Testis (tissue), 3 donors: ENCODE measurements around the gene UGT2B17. TPM values are rescaled to one million over a fixed set of nuclear protein-coding genes. Genes with fewer than 3 reads are reported as not detected.
"Not testable (repeated sequence)": the region's sequence is repeated elsewhere in the genome, so short reads cannot be mapped to it uniquely, and the experiment has no call there.

Experiments used
- DNase-seq: peaks from one replicate; pipeline ENCODE4 v3.0.0-alpha.2; 2019
- H3K27ac ChIP-seq, 2 donors: fragments of 200-600 bp; sonication (generic); one replicate each; pipeline ENCODE4 v1.5.1; 2019
- H3K27me3 ChIP-seq: fragments of 200-600 bp; sonication (generic); one replicate; pipeline ENCODE4 v1.5.1; 2019
- H3K36me3 ChIP-seq: fragments of 200-600 bp; sonication (generic); one replicate; pipeline ENCODE4 v1.5.1; 2017; ENCODE audit warnings: low read depth; ENCODE audit errors: missing control alignments
- H3K4me1 ChIP-seq: fragments of 200-600 bp; sonication (generic); one replicate; pipeline ENCODE4 v1.5.1; 2019
- H3K4me3 ChIP-seq, 2 donors: fragments of 200-600 bp; sonication (generic); one replicate each; pipeline ENCODE4 v1.5.1; 2017 to 2019
- H3K9me3 ChIP-seq: fragments of 200-600 bp; sonication (generic); one replicate; pipeline ENCODE4 v1.5.1; 2017
- POLR2A ChIP-seq: fragments of 450-650 bp; IDR thresholded peaks from one replicate; pipeline ENCODE4 v1.6.1; 2017; ENCODE audit warnings: antibody characterized with exemption, mild to moderate bottlenecking, moderate library complexity
- WGBS, 2 donors: methylation state at CpG; one replicate each; pipeline ENCODE4 v1.1.5; 2018; 5-methylcytosine and 5-hydroxymethylcytosine counted together
- intact Hi-C: fragments of 100-400 bp; cut with DNase I; formaldehyde crosslinking; loops from one replicate; pipeline ENCODE4 v1.15.1; 2023; ENCODE audit warnings: low total_unique reads
- polyA plus RNA-seq: library from polyadenylated mRNA; stranded (reverse); fragments of 350-450 nt; fragmentation: Illumina TruSeq; extraction: RNeasy Lipid Tissue Mini Kit (QIAGEN cat#74804); gene quantifications from one replicate; pipeline ENCODE4 v1.2.3, GENCODE V29; 2014; ENCODE audit warnings: low read depth, low replicate concordance; ENCODE audit not compliant: insufficient read depth
- total RNA-seq, 2 donors: library from RNA; depleted of rRNA; stranded (reverse); fragments of >200 nt; gene quantifications; one replicate each; pipeline ENCODE4 v1.2.3, GENCODE V29; 2016
- TF ChIP-seq, protein P1 (sequence below), 3 experiments: fragments of 450-650 bp in 2 of 3; fragments of 200-600 bp in 1 of 3; sonication (generic) in 1 of 3; IDR thresholded peaks; one replicate each; pipeline ENCODE4 v1.5.1; 2016 to 2019; ENCODE audit warnings: antibody characterized with exemption in 3 of 3, mild to moderate bottlenecking in 2 of 3, moderate library complexity in 1 of 3

Gene UGT2B17
- total and polyA plus RNA-seq, 3 donors from 2014 or later: 0.24 TPM; not detected in 2

DNA sequence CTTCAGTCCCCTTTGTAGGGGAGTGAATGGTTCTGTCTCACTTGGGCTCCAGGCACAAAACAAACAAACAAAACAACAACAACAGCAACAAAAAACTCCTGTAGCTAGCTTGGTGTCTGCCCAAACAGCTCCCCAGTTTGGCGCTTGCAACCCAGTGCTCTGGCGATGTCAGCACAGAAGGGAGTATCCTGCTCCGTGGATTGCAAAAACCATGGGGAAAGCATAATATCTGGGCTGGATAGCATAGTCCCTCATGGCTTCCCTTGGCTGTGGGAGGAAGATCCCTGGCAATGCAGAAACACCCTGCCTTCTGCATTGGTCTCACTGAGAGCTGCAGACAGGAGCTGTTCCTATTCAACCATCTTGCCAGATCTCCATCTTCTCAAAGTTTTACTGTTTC is 39.7 kb downstream of the UGT2B17 start:
- no peak for DNase-seq
- Histone ChIP-seq H3K4me3 (no peak overlapping the region), H3K27ac (no peak overlapping the region), H3K27me3 (no peaks in the 10 kb centered on the region), H3K9me3 (no peaks in the 10 kb centered on the region), H3K36me3 (no peaks in the 10 kb centered on the region), H3K4me1 (no peaks in the 10 kb centered on the region)
- WGBS, 2 donors: 73 to 77% methylated on average over 2 to 3 of the region's 3 CpGs
- intact Hi-C loops: no loop called here
- TF ChIP-seq POLR2A: no peak
- TF ChIP-seq, protein P1, sequence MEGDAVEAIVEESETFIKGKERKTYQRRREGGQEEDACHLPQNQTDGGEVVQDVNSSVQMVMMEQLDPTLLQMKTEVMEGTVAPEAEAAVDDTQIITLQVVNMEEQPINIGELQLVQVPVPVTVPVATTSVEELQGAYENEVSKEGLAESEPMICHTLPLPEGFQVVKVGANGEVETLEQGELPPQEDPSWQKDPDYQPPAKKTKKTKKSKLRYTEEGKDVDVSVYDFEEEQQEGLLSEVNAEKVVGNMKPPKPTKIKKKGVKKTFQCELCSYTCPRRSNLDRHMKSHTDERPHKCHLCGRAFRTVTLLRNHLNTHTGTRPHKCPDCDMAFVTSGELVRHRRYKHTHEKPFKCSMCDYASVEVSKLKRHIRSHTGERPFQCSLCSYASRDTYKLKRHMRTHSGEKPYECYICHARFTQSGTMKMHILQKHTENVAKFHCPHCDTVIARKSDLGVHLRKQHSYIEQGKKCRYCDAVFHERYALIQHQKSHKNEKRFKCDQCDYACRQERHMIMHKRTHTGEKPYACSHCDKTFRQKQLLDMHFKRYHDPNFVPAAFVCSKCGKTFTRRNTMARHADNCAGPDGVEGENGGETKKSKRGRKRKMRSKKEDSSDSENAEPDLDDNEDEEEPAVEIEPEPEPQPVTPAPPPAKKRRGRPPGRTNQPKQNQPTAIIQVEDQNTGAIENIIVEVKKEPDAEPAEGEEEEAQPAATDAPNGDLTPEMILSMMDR (IDR thresholded peaks at IDR 0.05): no peak

DNA sequence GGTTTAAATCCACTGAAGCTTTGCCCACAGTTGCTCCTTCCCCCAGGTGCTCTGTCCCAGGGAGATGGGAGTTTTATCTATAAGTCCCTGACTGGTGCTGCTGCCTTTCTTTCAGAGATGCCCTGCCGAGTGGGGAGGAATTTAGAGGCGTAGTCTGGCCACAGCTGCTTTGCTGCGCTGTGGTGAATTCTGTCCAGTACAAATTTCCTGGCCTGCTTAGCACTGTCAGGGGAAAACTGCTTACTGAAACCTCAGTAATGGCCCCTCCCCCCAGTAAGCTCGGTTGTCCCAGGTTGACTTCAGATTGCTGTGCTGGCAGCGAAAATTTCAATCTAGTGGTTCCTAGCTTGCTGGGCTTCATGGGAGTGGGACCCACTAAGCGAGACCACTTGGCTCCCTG is 40.1 kb downstream of the UGT2B17 start:
- intact Hi-C loops: no loop called here
- Histone ChIP-seq H3K27me3 (no peaks in the 10 kb centered on the region), H3K4me1 (no peaks in the 10 kb centered on the region), H3K27ac (no peak overlapping the region), H3K4me3 (no peak overlapping the region), H3K9me3 (no peaks in the 10 kb centered on the region), H3K36me3 (no peaks in the 10 kb centered on the region)
- WGBS, 2 donors: 63 to 74% methylated on average over 3 to 6 of the region's 6 CpGs
- TF ChIP-seq POLR2A: no peak
- TF ChIP-seq, protein P1 (IDR thresholded peaks at IDR 0.05): no peak
- DNase-seq: no peak

DNA sequence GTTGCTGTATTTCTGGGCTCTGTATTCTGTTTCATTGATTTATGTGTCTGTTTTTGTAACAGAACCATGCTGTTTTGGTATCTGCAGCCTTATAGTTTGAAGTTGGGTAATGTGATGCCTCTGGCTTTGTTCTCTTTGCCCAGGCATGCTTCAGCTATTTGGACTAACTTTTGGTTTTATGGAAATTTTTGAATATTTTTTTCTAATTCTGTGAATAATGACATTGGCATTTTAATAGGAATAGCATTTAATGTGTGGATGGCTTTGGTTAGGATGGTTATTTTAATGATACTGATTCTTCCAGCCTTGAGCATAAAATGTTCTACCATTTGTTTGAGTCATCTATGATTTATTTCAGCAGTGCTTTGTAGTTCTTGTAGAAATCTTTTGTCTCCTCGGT is 53.9 kb downstream of the UGT2B17 start:
- 36 to 48% methylated on average over 1 of the region's 1 CpG for WGBS, 2 donors
- H3K27ac ChIP-seq, intact Hi-C loops, H3K36me3 ChIP-seq, H3K4me1 ChIP-seq, DNase-seq, H3K4me3 ChIP-seq, H3K27me3 ChIP-seq, H3K9me3 ChIP-seq: not testable (repeated sequence)

- no peaks in the 10 kb centered on the region for H3K9me3 ChIP-seq
- intact Hi-C loops: no loop called here
- H3K27me3 ChIP-seq: no peaks in the 10 kb centered on the region
- TF ChIP-seq, protein P1 (IDR thresholded peaks at IDR 0.05): no peak
- TF ChIP-seq POLR2A: no peak
- H3K4me1 ChIP-seq: no peaks in the 10 kb centered on the region
- no peak overlapping the region for H3K27ac ChIP-seq
- no peak for DNase-seq
- no peaks in the 10 kb centered on the region for H3K36me3 ChIP-seq
- WGBS, 2 donors: 72 to 76% methylated on average over 2 of the region's 2 CpGs
- no peak overlapping the region for H3K4me3 ChIP-seq
Observed at GRCh38 chr4:68520985-68521384, 55.1 kb downstream of the UGT2B17 start.

- Histone ChIP-seq H3K36me3 (no peaks in the 10 kb centered on the region), H3K27ac (no peak overlapping the region), H3K4me1 (no peaks in the 10 kb centered on the region), H3K9me3 (no peaks in the 10 kb centered on the region), H3K4me3 (no peak overlapping the region), H3K27me3 (no peaks in the 10 kb centered on the region)
- TF ChIP-seq POLR2A: no peak
- TF ChIP-seq, protein P1 (IDR thresholded peaks at IDR 0.05): no peak
- no peak for DNase-seq
- WGBS, 2 donors: 58 to 92% methylated on average over 1 of the region's 1 CpG
- intact Hi-C loops: no loop called here
Observed at GRCh38 chr4:68518889-68519288, 57.2 kb downstream of the UGT2B17 start.

GRCh38 chr4:68505452-68505851 is 70.7 kb downstream of the UGT2B17 start:
- H3K36me3 ChIP-seq, H3K4me1 ChIP-seq, H3K27me3 ChIP-seq, intact Hi-C loops, H3K27ac ChIP-seq, DNase-seq, H3K9me3 ChIP-seq, H3K4me3 ChIP-seq: not testable (repeated sequence)
- WGBS, 2 donors: 92 to 95% methylated on average over 1 of the region's 1 CpG

GRCh38 chr4:68504836-68505235 is 71.3 kb downstream of the UGT2B17 start:
- H3K27ac ChIP-seq, H3K36me3 ChIP-seq, H3K9me3 ChIP-seq, H3K27me3 ChIP-seq, H3K4me3 ChIP-seq, DNase-seq, intact Hi-C loops, H3K4me1 ChIP-seq: not testable (repeated sequence)
- 96 to 100% methylated on average over 4 of the region's 4 CpGs for WGBS, 2 donors

DNA sequence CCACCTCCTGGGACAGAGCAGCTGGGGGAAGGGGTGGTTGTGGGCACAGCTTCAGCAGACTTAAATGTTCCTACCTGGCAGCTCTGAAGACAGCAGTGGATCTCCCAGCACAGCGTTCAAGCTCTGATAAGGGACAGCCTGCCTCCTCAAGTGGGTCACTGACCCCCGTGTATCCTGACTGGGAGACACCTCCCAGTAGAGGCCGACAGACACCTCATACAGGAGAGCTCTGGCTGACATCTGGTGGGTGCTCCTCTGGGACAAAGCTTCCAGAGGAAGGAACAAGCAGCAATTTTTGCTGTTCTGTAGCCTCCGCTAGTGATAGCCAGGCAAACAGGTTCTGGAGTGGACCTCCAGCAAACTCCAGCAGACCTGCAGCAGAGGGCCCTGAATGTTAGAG is 72.7 kb downstream of the UGT2B17 start:
- intact Hi-C loops, H3K36me3 ChIP-seq, H3K27me3 ChIP-seq, H3K27ac ChIP-seq, H3K4me1 ChIP-seq, H3K9me3 ChIP-seq, DNase-seq, H3K4me3 ChIP-seq: not testable (repeated sequence)
- WGBS, 2 donors: 77 to 85% methylated on average over 4 of the region's 4 CpGs
